HK-2 (cell line): ENCODE results near the gene MIPEP.
"Not testable (repeated sequence)": the region's sequence is repeated elsewhere in the genome, so short reads cannot be mapped to it uniquely, and the experiment has no call there.

Experiments
- DNase-seq: peaks from one replicate; pipeline ENCODE4 v3.0.0-alpha.2; 2018; ENCODE audit not compliant: unreplicated experiment

MIPEP gene

DNA sequence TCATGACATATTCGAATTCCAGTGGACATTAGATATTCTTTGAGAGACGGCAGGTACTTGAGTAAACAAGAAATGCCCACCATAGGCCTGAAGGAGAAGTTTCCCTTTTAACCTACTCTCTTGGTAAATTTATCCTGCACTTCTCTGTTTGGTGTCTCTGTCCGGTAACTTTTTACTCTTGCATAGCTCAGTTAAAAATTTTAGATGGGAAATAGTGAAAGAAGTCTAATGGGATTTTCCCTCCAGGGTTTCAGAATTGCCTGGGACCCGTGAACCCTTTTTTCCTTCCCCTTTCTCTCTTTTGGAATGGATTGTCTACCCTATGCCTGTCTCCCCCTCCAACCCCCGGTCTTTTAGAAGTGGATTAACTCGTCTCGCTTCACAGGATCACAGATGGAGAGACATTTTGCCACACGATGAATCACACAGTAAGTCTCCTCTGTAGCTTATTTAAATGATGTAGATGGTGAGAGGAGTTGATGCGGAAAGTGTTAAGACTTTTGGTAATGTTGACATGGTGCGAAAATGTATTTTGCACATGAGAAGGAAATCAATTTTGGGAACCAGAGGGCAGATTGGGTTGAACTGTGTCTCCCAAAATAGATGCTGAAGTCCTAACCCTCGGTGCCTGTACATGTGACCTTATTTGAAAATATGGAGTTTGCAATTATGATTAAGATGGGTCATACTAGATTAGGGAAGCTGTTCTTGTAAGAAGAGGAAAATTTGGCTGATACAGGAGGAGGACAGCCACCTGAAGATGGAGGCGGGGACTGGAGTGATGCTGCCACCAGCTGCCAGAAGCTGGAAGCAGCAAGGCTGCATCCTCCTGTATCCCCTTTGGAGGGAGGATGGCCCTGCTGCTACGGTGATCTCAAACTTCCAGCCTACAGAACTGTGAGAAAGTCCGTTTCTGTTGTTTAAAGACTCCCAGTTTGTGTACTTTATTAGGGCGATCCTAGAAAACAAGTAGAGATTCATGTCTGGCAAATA lies 711 bp upstream of the MIPEP start:
- peak; percentile 10 for DNase-seq

DNA sequence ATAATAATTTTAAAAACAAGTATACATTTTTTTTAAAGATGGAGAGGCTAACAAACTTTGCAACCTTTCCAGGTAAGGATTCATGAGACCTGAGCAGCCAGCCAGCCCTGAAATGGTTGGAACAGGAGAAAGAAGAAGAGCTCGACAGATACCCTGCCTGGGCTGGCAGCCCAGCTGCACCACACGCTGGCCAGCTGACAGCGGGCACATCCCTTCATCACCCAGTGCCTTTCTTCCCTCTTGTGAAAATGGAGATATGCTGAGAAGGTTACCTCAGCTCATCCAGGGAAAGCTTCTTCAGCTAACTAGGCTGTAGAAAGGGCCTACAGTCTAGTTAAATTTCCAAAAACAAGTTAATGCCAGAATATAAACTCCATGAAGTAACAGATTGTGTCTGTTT lies 4.8 kb downstream of the MIPEP start:
- DNase-seq, result not testable (repeated sequence)

DNA sequence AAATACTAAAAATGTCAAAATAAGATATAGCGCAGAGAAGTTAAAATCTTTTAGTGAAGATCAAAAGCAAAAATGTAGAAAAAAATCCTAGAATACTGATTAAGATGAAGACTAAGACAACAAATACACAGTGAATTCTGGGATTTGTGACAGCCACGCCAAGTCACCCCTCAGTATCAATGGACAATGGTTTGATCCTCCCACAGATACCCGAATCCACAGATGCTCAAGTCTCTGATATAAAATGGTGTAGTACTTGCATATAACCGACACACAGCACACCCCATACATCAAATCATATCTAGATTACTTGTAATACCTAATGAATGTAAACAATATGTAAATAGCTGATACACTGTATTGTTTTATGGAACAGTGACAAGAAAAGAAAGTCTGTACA lies 5.9 kb downstream of the MIPEP start:
- DNase-seq, result no peak

DNA sequence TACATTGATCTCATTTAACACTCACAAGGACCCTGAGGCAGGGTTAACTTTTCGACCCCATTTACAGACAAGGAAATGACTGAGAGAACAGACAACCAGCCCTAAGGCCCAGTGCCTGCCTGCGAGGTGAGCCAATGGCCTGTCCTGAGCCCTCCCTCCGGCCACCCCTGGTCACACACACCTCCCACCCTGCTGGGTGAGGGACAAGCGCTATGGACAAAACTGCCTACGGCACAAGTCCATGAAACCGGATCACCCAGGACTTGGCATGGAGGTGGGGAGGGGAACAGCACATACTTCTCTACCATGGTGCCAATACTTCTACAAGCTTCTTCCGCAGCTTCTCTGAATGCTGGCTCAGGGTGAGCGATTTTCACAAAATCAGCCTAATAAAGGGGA lies 7.8 kb downstream of the MIPEP start:
- not testable (repeated sequence) for DNase-seq

DNA sequence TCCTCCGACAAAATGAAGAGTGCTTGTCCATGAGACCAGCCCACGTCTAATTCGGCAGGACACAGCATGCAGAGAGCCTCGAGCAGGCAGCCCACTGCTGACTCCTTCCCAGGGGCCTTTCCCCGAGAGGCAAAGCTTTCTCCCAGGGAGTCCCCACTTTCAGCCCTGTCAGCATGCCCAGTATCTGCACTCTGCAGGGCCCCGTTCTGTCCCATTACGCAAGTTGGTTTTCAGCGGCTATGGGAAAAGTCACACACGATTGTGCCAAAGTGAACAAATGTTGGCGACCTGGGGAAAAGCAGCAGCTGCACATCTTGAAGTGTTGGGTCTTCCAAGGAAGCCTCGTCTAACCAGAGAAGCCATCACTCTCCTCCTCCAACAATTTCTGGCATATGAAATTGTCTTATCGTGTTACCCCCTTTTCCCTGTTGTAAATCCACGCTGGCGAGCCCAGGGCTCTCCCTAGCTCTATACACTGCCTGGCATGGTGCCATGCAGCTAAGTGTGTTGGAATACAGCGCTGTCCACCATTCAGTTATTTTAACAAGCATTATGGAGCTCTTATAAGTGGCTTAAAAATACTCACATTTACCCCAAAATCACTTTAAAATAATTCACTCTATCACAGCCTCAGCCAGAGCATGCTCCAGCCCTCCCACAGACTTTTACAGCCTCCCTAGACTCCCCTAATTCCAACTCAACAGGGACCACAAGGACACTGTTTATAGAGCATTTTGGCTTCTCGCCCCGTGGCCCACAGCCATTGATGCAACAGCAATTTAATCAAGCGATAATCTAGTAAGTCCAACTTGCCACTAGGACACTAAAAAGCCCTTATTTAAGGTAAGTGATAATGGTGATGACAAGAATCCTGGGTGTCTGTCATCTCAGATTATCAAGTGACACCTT lies 8.5 kb downstream of the MIPEP start:
- not testable (repeated sequence) for DNase-seq

DNA sequence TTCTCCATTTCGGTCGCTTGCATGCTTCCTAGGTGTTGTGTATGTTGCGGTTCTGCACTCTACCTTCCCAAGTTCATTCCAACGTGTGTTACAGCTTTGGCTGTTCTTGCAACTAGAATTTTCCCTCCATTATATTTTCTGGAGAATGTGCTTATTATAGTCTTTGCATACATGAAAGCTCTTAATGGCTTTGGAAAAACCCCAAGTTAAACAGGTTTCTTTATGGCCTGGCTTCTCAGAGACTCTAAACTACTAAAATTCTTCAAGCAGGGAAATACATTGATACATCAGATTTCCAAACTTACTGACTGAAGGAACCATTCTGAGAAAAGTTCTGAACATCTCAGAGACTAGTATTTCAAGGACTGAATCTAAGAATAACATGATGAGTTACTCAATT lies 11.9 kb downstream of the MIPEP start:
- DNase-seq, result no peak

DNA sequence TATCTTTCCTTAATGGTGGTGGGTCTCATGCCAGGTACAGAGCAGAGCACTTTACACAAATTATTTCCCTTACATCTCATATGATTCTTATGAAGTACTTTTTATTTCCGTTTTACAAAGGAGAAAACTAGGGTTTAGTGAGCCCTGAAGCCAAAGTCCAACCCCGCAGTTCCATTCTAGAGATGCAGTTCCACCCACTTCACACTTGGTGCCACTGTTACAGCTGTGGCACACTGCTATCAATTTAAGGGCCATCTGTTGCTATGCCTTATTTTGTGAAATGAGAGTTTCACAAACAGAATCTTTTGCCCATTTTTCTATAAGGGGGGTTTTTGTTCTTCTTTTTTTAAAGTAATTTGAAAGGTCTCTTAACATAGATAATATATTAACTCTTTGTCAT lies 12.9 kb downstream of the MIPEP start:
- no peak for DNase-seq

DNA sequence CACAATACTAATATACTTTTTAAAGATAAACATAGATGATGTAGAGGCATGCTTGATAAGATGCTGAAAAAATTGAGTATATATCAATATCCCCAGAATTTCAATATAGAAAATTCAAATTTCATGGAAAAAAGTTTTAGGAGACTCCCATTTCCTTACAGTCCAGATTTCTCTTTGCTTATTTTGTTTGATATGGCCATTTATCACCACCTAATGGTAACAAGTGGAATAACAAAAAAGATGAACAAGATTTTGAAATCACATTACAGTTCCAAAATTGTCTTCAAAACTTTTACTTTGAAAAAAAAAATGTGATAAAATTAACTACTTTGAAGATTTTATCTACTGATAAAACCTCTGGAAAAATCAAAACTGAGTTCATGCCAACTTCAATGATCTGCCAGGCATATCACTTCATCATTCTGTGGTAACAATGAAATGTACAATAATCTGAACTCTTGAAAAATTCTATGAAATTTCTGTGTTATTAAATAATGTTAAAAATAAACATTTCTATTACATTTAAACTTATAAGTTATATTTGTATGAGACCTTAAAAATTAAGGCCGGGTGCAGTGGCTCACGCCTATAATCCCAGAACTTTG lies 17.5 kb downstream of the MIPEP start:
- no peak for DNase-seq

DNA sequence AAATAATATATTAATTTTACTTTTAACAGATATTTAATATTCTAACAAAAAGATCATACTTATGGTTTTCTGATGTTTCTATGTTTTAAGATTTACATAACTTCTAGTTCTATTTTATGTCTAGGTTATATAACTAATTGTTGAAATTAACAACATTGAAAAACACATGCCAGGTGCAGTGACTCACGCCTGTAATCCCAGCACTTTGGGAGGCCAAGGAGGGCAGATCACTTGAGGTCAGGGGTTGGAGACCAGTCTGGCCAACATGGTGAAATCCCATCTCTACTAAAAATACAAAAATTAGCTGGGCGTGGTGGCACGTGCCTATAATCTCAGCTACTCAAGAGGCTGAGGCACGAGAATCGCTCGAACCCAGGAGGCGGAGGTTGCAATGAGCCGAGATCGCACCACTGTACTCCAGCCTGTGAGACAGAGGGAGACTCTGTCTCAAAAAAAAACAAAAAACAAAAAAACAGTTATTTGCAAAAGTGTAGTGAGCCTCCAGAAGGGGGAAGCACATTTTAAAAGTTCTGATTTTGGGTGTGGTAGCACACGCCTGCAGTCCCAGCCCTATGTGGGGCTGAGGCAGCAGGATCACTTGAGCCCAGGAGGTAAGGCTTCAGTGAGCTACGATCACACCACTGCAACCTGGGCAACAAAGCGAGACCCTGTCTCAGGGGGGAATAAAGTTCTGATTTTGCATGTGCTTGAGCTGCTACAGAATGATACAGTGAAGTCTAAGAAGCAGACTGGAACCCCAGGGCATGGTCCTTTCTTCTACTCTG lies 18.7 kb downstream of the MIPEP start:
- no peak for DNase-seq

DNA sequence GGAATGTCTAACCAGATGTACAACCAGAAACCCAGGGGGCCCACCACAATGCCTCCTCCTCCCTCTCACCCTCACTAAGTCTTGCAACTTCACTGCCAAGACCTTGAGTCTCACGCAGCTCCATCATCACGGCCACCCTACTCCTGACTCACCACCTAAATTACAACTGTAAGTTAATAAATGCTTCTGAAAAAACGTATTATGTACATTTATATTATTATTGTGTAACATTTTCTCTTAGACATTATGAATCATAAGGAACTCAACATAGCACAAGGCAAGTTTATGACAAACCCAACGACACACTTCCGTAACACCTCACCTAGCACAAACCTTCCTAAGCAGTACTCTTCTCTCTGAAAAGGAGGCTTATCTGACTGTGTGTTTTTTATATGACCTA lies 20.7 kb downstream of the MIPEP start:
- no peak for DNase-seq

DNA sequence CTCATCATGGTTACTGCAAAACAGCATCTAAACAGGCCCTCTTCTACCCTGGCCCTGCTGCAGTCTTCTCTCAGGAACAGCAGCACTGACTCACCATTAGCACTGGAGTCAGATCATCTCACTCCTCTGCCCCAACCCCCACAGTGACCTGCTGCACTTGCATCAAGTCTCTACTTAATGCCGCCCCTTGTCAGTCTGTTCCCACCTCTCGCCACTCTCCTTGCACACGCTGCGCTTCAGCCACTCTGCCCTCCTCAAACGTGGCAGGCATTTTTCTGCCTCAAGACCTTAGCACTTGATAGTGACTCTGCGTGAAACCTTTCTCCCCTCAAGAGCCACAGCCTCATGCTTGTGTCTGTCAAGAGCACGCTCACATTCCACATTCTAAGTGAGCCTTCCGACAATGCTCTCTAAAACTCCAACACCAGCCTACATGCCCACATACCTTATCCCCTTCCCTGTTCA lies 22.1 kb downstream of the MIPEP start:
- no peak for DNase-seq

DNA sequence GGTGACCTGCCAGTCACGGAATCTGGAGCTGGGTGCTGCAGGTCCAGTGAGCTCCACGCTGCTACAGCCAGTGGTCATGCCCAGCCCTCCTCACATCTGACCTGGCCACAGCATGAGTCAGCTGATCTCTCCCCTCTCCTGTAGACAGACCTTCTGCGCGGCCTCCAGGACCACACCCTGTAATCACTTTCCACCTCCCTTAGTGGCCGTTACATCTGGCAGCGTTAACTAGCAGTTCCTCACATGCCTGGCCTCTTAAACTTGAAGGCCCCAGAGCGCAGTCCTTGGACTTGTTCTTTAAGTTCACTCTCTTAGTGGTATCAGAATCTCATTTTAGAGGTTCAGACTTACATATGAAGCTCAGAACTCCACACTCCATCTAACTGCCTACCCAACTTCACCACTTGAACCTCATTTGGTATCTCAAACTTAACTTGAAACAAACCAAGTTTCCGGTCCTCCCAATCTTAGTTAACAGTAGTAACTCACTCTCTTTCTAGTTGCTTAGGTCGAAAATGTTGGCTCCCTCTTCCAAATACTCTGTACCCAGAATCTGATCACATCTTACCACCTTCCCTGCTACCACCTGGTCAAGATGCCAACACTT lies 22.7 kb downstream of the MIPEP start:
- DNase-seq, result no peak

DNA sequence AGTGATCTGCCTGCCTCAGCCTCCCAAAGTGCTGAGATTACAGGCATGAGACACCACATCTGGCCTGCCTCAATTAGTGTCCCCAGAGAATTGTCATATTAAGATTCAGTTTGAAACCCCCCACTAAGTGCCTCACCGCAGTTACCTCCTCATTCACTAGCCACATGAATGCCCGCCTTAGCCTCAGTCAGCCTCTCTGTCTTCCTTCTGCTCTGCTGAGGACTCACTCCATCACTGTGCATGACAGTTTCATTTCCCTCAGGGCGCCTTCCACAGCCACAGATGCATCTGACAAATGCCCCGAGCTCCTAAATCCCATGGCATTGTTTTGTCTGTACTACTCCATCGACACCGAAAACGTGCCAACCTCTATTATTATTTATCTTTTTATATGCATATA lies 23.3 kb downstream of the MIPEP start:
- no peak for DNase-seq

DNA sequence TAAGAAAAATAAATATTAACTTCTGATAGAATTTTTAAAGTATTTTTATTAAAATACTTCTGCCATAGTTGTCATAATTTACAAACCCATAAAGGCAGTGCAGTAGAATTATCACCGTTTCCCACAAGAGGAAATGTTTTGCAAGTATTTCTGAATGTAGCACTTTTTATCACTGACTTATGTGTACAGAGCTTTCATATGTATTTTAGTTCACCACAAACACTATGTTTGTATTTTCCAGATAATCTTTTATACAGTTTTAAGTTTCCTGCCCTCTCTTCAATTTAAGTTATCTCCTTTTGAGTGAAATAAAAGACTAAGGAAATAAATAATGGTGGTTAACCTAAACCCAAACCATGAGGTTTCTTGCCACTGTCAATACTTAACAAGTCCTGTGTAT lies 24.2 kb downstream of the MIPEP start:
- no peak for DNase-seq

DNA sequence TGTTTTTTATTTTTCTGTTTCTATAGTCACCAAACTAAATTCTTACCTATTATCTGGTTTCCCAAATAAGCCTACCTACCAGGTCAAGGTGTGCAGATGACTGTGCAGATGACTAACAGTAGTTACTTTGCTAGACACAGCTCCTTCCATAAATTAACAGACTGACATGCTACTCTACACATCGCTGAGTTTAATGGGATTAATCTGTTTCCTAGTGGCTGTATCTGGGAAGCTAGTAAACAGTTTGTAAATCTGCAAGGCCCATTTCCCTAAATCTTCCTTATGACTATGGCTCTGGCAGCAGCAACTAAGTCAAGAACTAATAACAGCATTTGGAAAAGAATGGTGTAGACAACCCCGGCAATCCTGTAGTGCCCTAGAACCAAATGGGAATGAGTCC lies 27.9 kb downstream of the MIPEP start:
- DNase-seq, result no peak

DNA sequence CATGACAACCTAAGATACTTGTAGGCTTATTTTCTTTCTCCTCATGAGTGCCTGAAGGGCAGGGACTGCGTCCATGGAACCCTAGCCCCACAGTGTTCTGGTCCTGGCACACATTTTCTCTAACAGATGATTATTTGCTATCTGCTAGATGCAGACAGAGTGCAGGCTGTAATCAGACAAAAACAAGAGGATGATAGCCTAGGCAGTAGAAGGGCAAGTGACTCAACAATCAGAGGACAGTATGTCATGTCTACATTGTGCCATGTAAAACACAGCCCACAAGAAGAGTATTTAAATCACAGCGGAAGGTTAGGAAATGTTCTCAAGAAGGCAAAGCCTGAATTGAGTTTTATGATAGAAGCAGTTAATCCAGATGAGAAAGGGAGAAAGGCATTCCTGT lies 29.3 kb downstream of the MIPEP start:
- DNase-seq, result no peak

DNA sequence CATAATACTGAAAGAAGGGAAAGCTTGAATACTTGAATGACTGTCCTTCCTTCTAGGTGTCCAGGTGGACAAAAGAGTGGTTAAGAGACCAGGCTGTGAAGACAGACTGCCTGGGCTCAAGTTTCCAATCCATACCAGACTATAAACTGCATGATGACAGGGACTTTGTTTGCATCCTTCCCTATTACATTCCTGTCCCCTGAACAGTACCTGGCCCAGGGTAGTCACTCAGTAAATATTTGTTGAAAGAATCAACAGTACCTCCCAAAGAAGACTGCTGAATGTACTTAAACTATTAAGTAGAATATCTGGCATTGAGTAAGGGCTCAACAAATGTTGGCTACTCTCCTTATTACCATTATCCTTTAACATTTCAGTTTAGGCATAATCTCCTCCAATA lies 29.7 kb downstream of the MIPEP start:
- no peak for DNase-seq

DNA sequence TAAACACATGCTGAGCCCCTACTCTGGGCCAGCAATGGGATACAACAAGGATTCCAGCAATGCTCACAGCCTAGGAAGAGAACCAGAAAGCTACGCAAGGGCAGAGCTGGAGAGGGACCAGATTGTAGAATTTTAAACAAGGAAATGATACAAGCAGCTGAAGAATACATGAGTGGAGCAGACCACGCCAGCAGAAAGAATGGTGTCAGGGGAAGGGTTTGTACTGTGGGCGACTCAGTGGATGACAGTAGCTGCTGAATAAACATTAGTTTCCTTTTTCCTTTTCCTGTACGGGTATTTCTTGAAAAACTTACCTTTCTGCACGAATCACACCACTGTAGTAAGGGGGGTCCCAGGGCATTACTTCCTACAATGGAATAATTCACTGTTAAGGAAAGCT lies 30.7 kb downstream of the MIPEP start:
- DNase-seq, result no peak

DNA sequence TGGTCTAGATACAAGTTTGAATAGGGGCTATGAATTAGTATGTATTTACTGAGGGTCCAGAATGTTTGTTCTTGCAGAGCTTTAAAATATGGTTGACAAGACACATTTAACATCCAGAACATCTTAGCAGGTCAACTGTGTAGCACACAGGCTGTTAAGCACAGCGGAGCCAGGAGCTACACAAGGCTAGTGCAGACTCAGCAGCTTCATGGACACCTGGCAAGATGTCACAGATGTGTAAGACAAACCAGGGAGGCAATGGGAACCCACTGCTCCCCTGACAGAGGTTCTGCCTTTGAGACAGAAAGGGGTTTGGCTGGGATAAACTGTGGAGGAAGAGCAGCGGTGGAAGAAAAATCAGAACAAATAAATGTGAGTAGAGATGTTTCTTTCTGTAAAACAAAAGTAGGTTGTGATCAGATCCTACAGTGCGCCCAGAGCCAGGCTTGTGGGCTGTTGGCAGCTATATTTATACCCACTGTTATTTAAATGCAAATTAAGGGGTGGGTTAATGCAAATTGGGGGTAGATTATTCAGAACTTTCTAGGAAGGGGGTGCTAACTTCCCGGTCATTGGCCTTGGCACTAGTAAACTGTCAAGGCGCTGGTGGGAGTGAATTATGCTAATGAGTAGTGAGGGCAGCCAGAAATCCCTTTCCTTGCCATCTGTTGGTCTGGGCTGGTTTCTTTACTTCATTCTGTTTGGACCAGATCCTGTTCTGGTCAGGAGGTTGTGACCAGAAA lies 33.0 kb downstream of the MIPEP start:
- no peak for DNase-seq

DNA sequence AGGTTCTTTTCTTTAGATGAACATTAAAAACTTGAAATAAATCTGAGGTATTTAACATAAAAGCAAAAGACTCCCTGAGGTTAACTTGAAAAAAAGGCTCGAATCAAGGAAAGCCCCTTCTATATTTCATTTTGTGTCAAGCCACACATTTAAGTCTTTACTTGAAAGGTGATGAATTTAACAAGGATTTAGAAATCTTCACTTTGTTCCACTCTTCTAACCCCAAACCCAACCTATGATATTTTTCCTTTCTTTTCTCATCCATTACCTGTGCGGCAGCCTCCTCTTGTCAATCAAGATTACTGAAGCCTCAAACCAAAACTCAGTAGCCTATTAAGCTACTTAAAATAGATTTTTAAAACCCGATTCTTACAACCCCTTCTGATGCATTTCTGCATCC lies 33.8 kb downstream of the MIPEP start:
- DNase-seq, result no peak
